Ascending aorta (tissue), 2 donors: ENCODE results near the gene CDK11A. TPM values are rescaled to one million over a fixed set of nuclear protein-coding genes. Genes with fewer than 3 reads are reported as not detected.
A peak's percentile ranks its signal among the peaks of the same experiment; 100 is the strongest.
"Not testable (repeated sequence)": the region's sequence is repeated elsewhere in the genome, so short reads cannot be mapped to it uniquely, and the experiment has no call there.

Experiments
- DNase-seq, 2 donors: peaks; one replicate each; pipeline ENCODE4 v3.0.0-alpha.2; 2019; ENCODE audit warnings: low spot score in 2 of 2
- H3K27ac ChIP-seq, 2 donors: fragments of 200-600 bp; sonication (generic); one replicate each; pipeline ENCODE4 v1.5.1; 2016 to 2017; ENCODE audit warnings: mild to moderate bottlenecking in 1 of 2
- H3K27me3 ChIP-seq: fragments of 200-600 bp; sonication (generic); one replicate; pipeline ENCODE4 v1.5.1; 2017
- H3K36me3 ChIP-seq, 2 donors: fragments of 200-600 bp; sonication (generic); one replicate each; pipeline ENCODE4 v1.5.1; 2016
- H3K4me1 ChIP-seq, 2 donors: fragments of 200-600 bp; sonication (generic); one replicate each; pipeline ENCODE4 v1.5.1; 2016 to 2017; ENCODE audit warnings: mild to moderate bottlenecking in 1 of 2
- H3K4me3 ChIP-seq, 2 donors: fragments of 200-600 bp; sonication (generic); one replicate each; pipeline ENCODE4 v1.5.1; 2016 to 2017; ENCODE audit warnings: mild to moderate bottlenecking in 1 of 2
- H3K9me3 ChIP-seq, 2 donors: fragments of 200-600 bp; sonication (generic); one replicate each; pipeline ENCODE4 v1.5.1; 2016
- intact Hi-C: fragments of 100-400 bp; cut with DNase I; formaldehyde crosslinking; loops from one replicate; pipeline ENCODE4 v1.15.1; 2023
- total RNA-seq: library from RNA; depleted of rRNA; stranded (reverse); fragments of >200 nt; gene quantifications from one replicate; pipeline ENCODE4 v1.1.0, GENCODE V29; 2016
- TF ChIP-seq, protein P1 (sequence below), 3 experiments: fragments of 200-600 bp in 2 of 3; fragments of 450-650 bp in 1 of 3; sonication (generic) in 2 of 3; IDR thresholded peaks; one replicate each; pipeline ENCODE4 v1.5.1; 2016 to 2019; ENCODE audit warnings: antibody characterized with exemption in 3 of 3, mild to moderate bottlenecking in 1 of 3, moderate library complexity in 1 of 3

CDK11A gene
- total RNA-seq, 1 donor from 2014 or later = 150 TPM

DNA sequence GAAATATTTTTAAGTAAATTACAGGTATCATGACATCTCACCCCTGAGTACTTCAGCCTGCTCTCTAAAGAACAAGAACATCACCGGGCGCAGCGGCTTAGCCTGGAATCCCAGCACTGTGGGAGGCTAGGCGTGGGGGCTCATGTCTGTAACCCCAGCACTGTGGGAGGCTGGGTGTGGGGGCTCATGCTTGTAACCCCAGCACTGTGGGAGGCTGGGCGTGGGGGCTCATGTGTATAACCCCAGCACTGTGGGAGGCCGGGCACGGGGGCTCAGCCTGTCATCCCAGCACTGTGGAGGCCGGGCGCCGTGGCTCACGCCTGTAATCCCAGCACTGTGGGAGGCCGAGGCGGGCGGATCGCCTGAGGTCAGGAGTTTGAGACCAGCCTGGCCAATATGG, 57.6 kb downstream of the CDK11A start:
- intact Hi-C loops = no loop called here
- no peaks in the 10 kb centered on the region for H3K4me1 ChIP-seq
- no peak overlapping the region for H3K4me3 ChIP-seq
- peaks cover 55 to 57% of the 10 kb centered on the region in 2 donors for H3K36me3 ChIP-seq
- peak in 1 of 2 donors; percentile 50 for DNase-seq
- H3K27ac ChIP-seq = no peak overlapping the region
- no peaks in the 10 kb centered on the region for H3K27me3 ChIP-seq
- TF ChIP-seq, protein P1, sequence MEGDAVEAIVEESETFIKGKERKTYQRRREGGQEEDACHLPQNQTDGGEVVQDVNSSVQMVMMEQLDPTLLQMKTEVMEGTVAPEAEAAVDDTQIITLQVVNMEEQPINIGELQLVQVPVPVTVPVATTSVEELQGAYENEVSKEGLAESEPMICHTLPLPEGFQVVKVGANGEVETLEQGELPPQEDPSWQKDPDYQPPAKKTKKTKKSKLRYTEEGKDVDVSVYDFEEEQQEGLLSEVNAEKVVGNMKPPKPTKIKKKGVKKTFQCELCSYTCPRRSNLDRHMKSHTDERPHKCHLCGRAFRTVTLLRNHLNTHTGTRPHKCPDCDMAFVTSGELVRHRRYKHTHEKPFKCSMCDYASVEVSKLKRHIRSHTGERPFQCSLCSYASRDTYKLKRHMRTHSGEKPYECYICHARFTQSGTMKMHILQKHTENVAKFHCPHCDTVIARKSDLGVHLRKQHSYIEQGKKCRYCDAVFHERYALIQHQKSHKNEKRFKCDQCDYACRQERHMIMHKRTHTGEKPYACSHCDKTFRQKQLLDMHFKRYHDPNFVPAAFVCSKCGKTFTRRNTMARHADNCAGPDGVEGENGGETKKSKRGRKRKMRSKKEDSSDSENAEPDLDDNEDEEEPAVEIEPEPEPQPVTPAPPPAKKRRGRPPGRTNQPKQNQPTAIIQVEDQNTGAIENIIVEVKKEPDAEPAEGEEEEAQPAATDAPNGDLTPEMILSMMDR (IDR thresholded peaks at IDR 0.05) = no peak
- H3K9me3 ChIP-seq = no peaks in the 10 kb centered on the region

DNA sequence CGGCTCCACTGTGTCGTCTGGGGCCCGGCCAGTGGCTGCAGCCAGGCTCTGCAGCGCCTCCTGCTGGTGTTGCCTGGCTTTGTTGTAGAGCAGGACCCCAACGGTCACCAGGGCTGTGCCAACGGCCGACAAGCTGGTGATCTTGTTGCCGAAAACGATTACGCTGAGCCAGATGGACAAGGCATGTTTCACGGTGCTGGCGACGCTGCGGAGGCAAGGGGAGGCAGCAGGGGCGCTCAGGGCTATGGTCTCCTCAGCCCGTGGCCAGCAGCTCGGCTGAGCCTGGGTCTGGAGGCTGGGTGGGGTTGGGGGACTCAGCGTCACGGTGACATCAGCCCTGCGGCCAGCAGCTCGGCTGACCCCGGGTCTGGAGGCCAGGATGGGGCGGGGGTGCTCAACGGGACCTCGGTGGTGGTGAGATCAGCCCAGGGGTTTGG, 58.3 kb downstream of the CDK11A start:
- Histone ChIP-seq H3K4me3 (no peak overlapping the region), H3K9me3 (no peaks in the 10 kb centered on the region), H3K36me3 (peaks cover 48 to 50% of the 10 kb centered on the region in 2 donors), H3K4me1 (no peaks in the 10 kb centered on the region), H3K27me3 (no peaks in the 10 kb centered on the region), H3K27ac (no peak overlapping the region)
- intact Hi-C loops = no loop called here
- TF ChIP-seq, protein P1 (IDR thresholded peaks at IDR 0.05) = peak; percentile 14 to 45 (median 27)
- DNase-seq = peak in 1 of 2 donors; percentile 62

DNA sequence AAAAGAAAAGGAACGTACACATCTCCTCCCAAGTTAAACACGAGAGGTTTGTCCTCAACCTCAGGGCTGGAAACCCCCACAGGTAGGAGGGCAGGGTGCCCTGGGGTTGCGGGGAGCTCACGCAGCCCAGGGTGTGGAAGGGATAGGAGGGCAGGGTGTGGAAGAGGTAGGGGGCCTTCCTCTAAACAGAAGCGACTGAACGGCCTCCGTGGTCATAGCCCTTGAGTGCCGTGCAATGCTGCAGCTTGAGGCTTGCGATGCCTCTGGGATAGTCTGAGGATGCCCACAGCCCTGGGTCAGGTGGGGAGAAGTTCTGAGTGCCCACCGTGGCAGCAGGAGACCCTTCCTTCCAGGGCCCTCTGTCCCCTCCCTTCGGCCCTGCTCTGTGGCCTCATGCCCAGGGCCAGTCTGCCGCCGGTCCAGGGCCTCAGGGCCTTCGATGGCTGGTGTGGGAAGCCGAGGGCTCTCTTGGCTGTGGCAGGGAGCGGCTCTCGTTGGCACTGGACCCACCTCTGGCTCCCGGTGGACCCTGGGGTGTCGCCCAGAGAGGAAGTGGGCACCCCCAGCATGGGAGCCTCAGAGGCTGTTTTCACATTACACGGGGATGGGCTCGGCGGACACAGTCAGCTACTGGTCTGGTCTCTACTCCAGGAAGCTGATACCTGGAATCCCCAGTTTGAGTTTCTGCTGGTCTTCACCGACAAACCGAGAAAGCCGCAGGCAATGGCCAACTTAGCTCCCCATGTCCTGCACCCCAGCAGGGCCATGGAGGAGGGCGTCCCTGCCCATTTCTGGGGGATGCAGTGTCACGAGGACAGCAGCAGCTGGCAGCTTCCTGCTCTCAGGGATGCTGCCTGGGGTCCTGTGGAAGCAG, 59.0 kb downstream of the CDK11A start:
- intact Hi-C loops = no loop called here
- H3K36me3 ChIP-seq = peaks cover 43 to 44% of the 10 kb centered on the region in 2 donors

DNA sequence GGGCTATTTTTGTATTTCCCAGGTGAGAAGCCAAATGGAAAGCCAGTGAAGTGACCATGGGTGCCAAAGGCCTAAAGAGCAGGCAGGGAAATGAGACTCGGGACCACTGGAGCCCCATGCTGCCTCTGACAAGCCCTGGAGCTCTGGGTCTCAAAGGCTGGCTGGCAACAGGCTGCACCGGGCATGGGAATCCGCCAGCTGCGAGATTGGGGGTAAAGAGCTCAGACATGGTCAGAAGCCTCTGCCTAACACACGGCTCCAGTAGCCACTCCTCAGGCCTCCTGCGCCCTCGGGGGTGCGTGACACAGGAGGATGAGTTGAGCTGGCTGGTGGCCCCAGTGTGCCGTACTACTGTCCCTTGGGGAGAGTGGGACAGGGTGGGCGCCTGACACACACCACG, 59.8 kb downstream of the CDK11A start:
- H3K4me1 ChIP-seq, intact Hi-C loops, H3K27ac ChIP-seq, H3K4me3 ChIP-seq, H3K9me3 ChIP-seq, DNase-seq, H3K27me3 ChIP-seq: not testable (repeated sequence)
- peaks cover 35 to 37% of the 10 kb centered on the region in 2 donors for H3K36me3 ChIP-seq

More for the DNA sequence above, 59.0 kb downstream of the CDK11A start:
- H3K4me1 ChIP-seq = no peaks in the 10 kb centered on the region
- H3K4me3 ChIP-seq = no peak overlapping the region
- no peak overlapping the region for H3K27ac ChIP-seq
- no peaks in the 10 kb centered on the region for H3K9me3 ChIP-seq
- no peaks in the 10 kb centered on the region for H3K27me3 ChIP-seq
- TF ChIP-seq, protein P1 (IDR thresholded peaks at IDR 0.05) = no peak
- DNase-seq = no peak

DNA sequence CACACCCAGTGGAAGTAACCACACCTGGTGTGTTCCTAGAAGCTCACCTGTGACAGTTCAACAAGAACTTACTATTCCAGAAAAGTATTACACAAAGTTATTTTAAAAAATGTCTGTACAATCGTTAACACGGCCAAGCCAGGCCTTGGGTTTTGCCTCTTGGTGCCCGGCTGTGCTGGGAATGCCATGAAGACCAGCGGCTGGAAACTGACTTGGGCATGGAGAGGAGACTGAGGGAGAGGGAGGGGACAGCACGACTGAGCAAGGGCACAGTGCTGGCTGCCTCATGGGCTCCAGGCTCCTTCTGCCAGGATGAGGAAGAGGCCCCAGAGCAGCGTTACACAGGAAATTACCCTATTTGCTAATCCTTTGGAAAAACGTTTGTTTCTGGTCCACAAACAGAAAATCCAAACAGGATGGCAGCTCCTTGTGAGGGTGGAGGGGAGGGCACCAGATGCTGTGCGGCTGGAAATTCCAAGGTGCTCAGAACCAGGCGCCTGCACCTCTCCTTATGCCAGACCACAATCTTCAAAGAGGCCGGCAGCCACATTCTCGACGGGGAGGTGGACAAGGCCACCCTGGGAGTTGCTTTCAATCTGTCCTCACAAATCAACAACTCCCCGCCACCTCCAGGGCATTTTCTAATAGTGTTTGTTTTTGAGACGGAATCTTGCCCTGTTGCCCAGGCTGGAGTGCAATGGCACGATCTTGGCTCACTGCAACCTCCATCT, 61.2 kb downstream of the CDK11A start:
- H3K4me3 ChIP-seq, H3K27ac ChIP-seq, DNase-seq, H3K9me3 ChIP-seq, intact Hi-C loops, H3K4me1 ChIP-seq, H3K27me3 ChIP-seq: not testable (repeated sequence)
- H3K36me3 ChIP-seq = peaks cover 24 to 28% of the 10 kb centered on the region in 2 donors

DNA sequence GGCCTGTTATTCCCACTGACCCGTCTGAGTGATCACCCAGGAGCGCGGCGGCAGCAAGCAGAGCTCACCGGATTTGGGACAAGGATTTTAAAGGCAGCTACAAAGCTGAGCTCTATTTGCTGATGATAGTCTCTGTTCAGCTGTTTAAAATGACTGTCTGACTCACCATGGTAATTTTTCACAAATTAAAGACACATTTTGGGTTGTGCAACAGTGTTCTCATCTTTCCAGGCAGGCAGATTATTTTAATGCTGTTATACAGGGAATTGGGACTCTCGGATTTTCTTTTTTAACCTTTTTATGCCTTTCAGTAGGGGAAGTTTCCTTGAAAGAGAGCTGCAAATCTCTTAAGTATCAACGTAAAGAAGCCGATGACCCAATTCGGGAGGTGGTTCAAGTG, 61.8 kb downstream of the CDK11A start:
- H3K27ac ChIP-seq, H3K27me3 ChIP-seq, DNase-seq, intact Hi-C loops, H3K9me3 ChIP-seq, H3K4me3 ChIP-seq, H3K4me1 ChIP-seq: not testable (repeated sequence)
- H3K36me3 ChIP-seq = peaks cover 21 to 23% of the 10 kb centered on the region in 2 donors
